GM13977 (cell line): ENCODE measurements around the gene NUP93.

Experiments
- DNase-seq: peaks from one replicate; pipeline ENCODE4 v3.0.0; 2012; ENCODE audit warnings: low spot score
- CTCF ChIP-seq: IDR thresholded peaks from 2 replicates; pipeline ENCODE4 v1.5.1; 2012; ENCODE audit warnings: mild to moderate bottlenecking, control low read depth; ENCODE audit not compliant: insufficient read depth; ENCODE audit errors: extremely low read depth, missing control alignments
- in situ Hi-C: fragments of 300-500 bp; cut with MboI; formaldehyde crosslinking; loops from one replicate; pipeline ENCODE4 v1.12.0; 2022; ENCODE audit warnings: low sequenced_read_pairs, low pct_unique_long_range_greater_than_20kb, mixed read lengths, inconsistent platforms; ENCODE audit not compliant: unreplicated experiment

Gene NUP93

GRCh38 chr16:56836410-56837230 lies 106.7 kb downstream of the NUP93 start:
- TF ChIP-seq CTCF = no peak
- no peak for DNase-seq
- in situ Hi-C loops = no loop called here

- in situ Hi-C loops = no loop called here
- DNase-seq = no peak
- TF ChIP-seq CTCF = no peak
These were observed 108.9 kb downstream of the NUP93 start for GRCh38 chr16:56838622-56839337.

GRCh38 chr16:56841233-56841632 lies 111.3 kb downstream of the NUP93 start:
- DNase-seq = no peak
- no peak for TF ChIP-seq CTCF
- in situ Hi-C loops = no loop called here

- in situ Hi-C loops = no loop called here
- no peak for TF ChIP-seq CTCF
- no peak for DNase-seq
These were observed 111.7 kb downstream of the NUP93 start for GRCh38 chr16:56841659-56842058.

GRCh38 chr16:56842133-56842532 lies 112.2 kb downstream of the NUP93 start:
- in situ Hi-C loops = no loop called here
- no peak for TF ChIP-seq CTCF
- no peak for DNase-seq

- TF ChIP-seq CTCF = no peak
- no peak for DNase-seq
- in situ Hi-C loops = no loop called here
These were observed 114.1 kb downstream of the NUP93 start for GRCh38 chr16:56844056-56844455.
